ENCODE measurements around the gene YIPF3.

DNA sequence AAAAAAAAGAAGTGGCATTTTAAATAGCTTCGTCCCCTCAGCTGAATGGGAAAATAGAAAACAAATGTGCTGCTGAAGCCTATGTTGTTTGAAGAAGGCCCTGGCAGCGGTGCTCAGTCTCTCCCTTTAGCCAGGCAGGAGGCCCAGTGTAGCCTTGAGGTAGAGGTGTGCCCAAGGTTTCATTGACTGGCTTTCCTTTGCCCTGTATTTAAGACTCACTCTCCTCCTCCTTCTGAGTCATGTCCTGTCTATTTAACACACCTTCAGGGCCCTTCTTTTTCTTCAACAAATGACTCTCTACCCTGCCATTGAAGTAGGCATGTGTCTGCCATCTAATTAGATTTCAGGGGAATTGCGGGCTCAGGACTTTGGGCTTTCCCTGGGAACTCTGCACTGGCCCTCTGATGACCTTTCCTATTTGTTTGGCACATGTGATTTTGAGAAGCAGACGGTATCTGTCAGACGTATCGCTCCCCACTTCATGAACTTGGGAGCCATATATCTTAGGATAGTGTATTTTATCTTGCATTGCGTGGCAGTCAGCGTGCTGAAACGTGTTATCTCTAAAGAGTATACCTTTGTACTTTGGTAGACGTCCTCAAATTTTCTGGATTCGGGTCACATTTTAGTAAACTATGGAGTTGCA is 35.0 kb downstream of the YIPF3 start:
- TF ChIP-seq POLR2A (IDR thresholded peaks at IDR 0.05; ENCODE audit: low read depth, low read length) (no peak), POLR2AphosphoS5 (IDR thresholded peaks at IDR 0.05; ENCODE audit: low read depth, low read length) (no peak), POU2F2 (IDR thresholded peaks at IDR 0.05; ENCODE audit: low read depth, low read length) (no peak), TAF1 (IDR thresholded peaks at IDR 0.05; ENCODE audit: low read depth, low read length) (no peak)
